ENCODE results near the gene GTF3A.

Gene GTF3A

GRCh38 chr13:27406178-27406939 lies 18.1 kb upstream of the GTF3A start:
- no peak overlapping the region for H3K9ac ChIP-seq (ENCODE audit: low read length)
- peaks cover 20% of the 10 kb centered on the region for H3K4me1 ChIP-seq (ENCODE audit: control insufficient read depth, insufficient read depth, low read length)
- no peak overlapping the region for H3K4me3 ChIP-seq (ENCODE audit: low read length)
- peaks cover 36% of the 10 kb centered on the region for H3K27me3 ChIP-seq (replicated peaks; ENCODE audit: control insufficient read depth, insufficient read depth, low read length)
- DNase-seq (ENCODE audit: low read depth) = peak; percentile 57
- peaks cover 12% of the 10 kb centered on the region for H3K9me3 ChIP-seq (ENCODE audit: control insufficient read depth, low read length)
- no peaks in the 10 kb centered on the region for H3K36me3 ChIP-seq (ENCODE audit: control insufficient read depth, insufficient read depth, low read length, severe bottlenecking)

GRCh38 chr13:27408074-27408473 lies 16.3 kb upstream of the GTF3A start:
- H3K9ac ChIP-seq (ENCODE audit: low read length) = no peak overlapping the region
- no peaks in the 10 kb centered on the region for H3K36me3 ChIP-seq (ENCODE audit: control insufficient read depth, insufficient read depth, low read length, severe bottlenecking)
- no peak for DNase-seq (ENCODE audit: low read depth)
- peaks cover 46% of the 10 kb centered on the region for H3K27me3 ChIP-seq (replicated peaks; ENCODE audit: control insufficient read depth, insufficient read depth, low read length)
- no peak overlapping the region for H3K4me3 ChIP-seq (ENCODE audit: low read length)
- peaks cover 12% of the 10 kb centered on the region for H3K4me1 ChIP-seq (ENCODE audit: control insufficient read depth, insufficient read depth, low read length)
- H3K9me3 ChIP-seq (ENCODE audit: control insufficient read depth, low read length) = peaks cover 12% of the 10 kb centered on the region

- no peaks in the 10 kb centered on the region for H3K36me3 ChIP-seq (ENCODE audit: control insufficient read depth, insufficient read depth, low read length, severe bottlenecking)
- peaks cover 52% of the 10 kb centered on the region for H3K27me3 ChIP-seq (replicated peaks; ENCODE audit: control insufficient read depth, insufficient read depth, low read length)
- H3K9ac ChIP-seq (ENCODE audit: low read length) = no peak overlapping the region
- DNase-seq (ENCODE audit: low read depth) = no peak
- no peak overlapping the region for H3K4me3 ChIP-seq (ENCODE audit: low read length)
- H3K4me1 ChIP-seq (ENCODE audit: control insufficient read depth, insufficient read depth, low read length) = peaks cover 3% of the 10 kb centered on the region
- H3K9me3 ChIP-seq (ENCODE audit: control insufficient read depth, low read length) = peaks cover 12% of the 10 kb centered on the region
Measured at GRCh38 chr13:27409013-27409412, 15.4 kb upstream of the GTF3A start.

- Histone ChIP-seq H3K27me3 (replicated peaks; ENCODE audit: control insufficient read depth, insufficient read depth, low read length) (peaks cover 69% of the 10 kb centered on the region), H3K4me1 (ENCODE audit: control insufficient read depth, insufficient read depth, low read length) (no peaks in the 10 kb centered on the region), H3K9ac (ENCODE audit: low read length) (no peak overlapping the region), H3K4me3 (ENCODE audit: low read length) (no peak overlapping the region), H3K9me3 (ENCODE audit: control insufficient read depth, low read length) (peaks cover 12% of the 10 kb centered on the region), H3K36me3 (ENCODE audit: control insufficient read depth, insufficient read depth, low read length, severe bottlenecking) (no peaks in the 10 kb centered on the region)
- DNase-seq (ENCODE audit: low read depth) = no peak
Measured at GRCh38 chr13:27411341-27411740, 13.1 kb upstream of the GTF3A start.

GRCh38 chr13:27415116-27415515 lies 9.3 kb upstream of the GTF3A start:
- H3K4me1 ChIP-seq (ENCODE audit: control insufficient read depth, insufficient read depth, low read length) = no peaks in the 10 kb centered on the region
- peaks cover 2% of the 10 kb centered on the region for H3K9me3 ChIP-seq (ENCODE audit: control insufficient read depth, low read length)
- H3K9ac ChIP-seq (ENCODE audit: low read length) = no peak overlapping the region
- DNase-seq (ENCODE audit: low read depth) = no peak
- H3K27me3 ChIP-seq (replicated peaks; ENCODE audit: control insufficient read depth, insufficient read depth, low read length) = peaks cover 45% of the 10 kb centered on the region
- no peaks in the 10 kb centered on the region for H3K36me3 ChIP-seq (ENCODE audit: control insufficient read depth, insufficient read depth, low read length, severe bottlenecking)
- H3K4me3 ChIP-seq (ENCODE audit: low read length) = no peak overlapping the region

GRCh38 chr13:27419328-27419727 lies 5.1 kb upstream of the GTF3A start:
- Histone ChIP-seq H3K36me3 (ENCODE audit: control insufficient read depth, insufficient read depth, low read length, severe bottlenecking) (no peaks in the 10 kb centered on the region), H3K9me3 (ENCODE audit: control insufficient read depth, low read length) (no peaks in the 10 kb centered on the region), H3K27me3 (replicated peaks; ENCODE audit: control insufficient read depth, insufficient read depth, low read length) (peaks cover 24% of the 10 kb centered on the region), H3K4me1 (ENCODE audit: control insufficient read depth, insufficient read depth, low read length) (peaks cover 6% of the 10 kb centered on the region), H3K9ac (ENCODE audit: low read length) (no peak overlapping the region), H3K4me3 (ENCODE audit: low read length) (no peak overlapping the region)
- no peak for DNase-seq (ENCODE audit: low read depth)

GRCh38 chr13:27421101-27421871 lies 3.1 kb upstream of the GTF3A start:
- no peak overlapping the region for H3K4me3 ChIP-seq (ENCODE audit: low read length)
- no peak overlapping the region for H3K9ac ChIP-seq (ENCODE audit: low read length)
- no peaks in the 10 kb centered on the region for H3K36me3 ChIP-seq (ENCODE audit: control insufficient read depth, insufficient read depth, low read length, severe bottlenecking)
- H3K9me3 ChIP-seq (ENCODE audit: control insufficient read depth, low read length) = no peaks in the 10 kb centered on the region
- no peak for DNase-seq (ENCODE audit: low read depth)
- H3K27me3 ChIP-seq (replicated peaks; ENCODE audit: control insufficient read depth, insufficient read depth, low read length) = peaks cover 7% of the 10 kb centered on the region
- peaks cover 22% of the 10 kb centered on the region for H3K4me1 ChIP-seq (ENCODE audit: control insufficient read depth, insufficient read depth, low read length)

- no peak overlapping the region for H3K4me3 ChIP-seq (ENCODE audit: low read length)
- H3K9ac ChIP-seq (ENCODE audit: low read length) = no peak overlapping the region
- peaks cover 10% of the 10 kb centered on the region for H3K36me3 ChIP-seq (ENCODE audit: control insufficient read depth, insufficient read depth, low read length, severe bottlenecking)
- H3K9me3 ChIP-seq (ENCODE audit: control insufficient read depth, low read length) = no peaks in the 10 kb centered on the region
- DNase-seq (ENCODE audit: low read depth) = no peak
- H3K27me3 ChIP-seq (replicated peaks; ENCODE audit: control insufficient read depth, insufficient read depth, low read length) = no peaks in the 10 kb centered on the region
- H3K4me1 ChIP-seq (ENCODE audit: control insufficient read depth, insufficient read depth, low read length) = peaks cover 38% of the 10 kb centered on the region
Measured at GRCh38 chr13:27423333-27423732, 1.1 kb upstream of the GTF3A start.

- peaks cover 30% of the 10 kb centered on the region for H3K36me3 ChIP-seq (ENCODE audit: control insufficient read depth, insufficient read depth, low read length, severe bottlenecking)
- H3K9me3 ChIP-seq (ENCODE audit: control insufficient read depth, low read length) = no peaks in the 10 kb centered on the region
- no peaks in the 10 kb centered on the region for H3K27me3 ChIP-seq (replicated peaks; ENCODE audit: control insufficient read depth, insufficient read depth, low read length)
- peak overlapping the region; percentile 89 for H3K4me3 ChIP-seq (ENCODE audit: low read length)
- H3K4me1 ChIP-seq (ENCODE audit: control insufficient read depth, insufficient read depth, low read length) = peaks cover 38% of the 10 kb centered on the region
- peak overlapping the region; percentile 95 for H3K9ac ChIP-seq (ENCODE audit: low read length)
- DNase-seq (ENCODE audit: low read depth) = peak; percentile 5
Measured at GRCh38 chr13:27425158-27425917, 919 bp downstream of the GTF3A start.

- H3K4me1 ChIP-seq (ENCODE audit: control insufficient read depth, insufficient read depth, low read length) = peaks cover 38% of the 10 kb centered on the region
- peak overlapping the region; percentile 89 for H3K4me3 ChIP-seq (ENCODE audit: low read length)
- peak; percentile 79 for DNase-seq (ENCODE audit: low read depth)
- H3K36me3 ChIP-seq (ENCODE audit: control insufficient read depth, insufficient read depth, low read length, severe bottlenecking) = peaks cover 37% of the 10 kb centered on the region
- no peaks in the 10 kb centered on the region for H3K27me3 ChIP-seq (replicated peaks; ENCODE audit: control insufficient read depth, insufficient read depth, low read length)
- H3K9ac ChIP-seq (ENCODE audit: low read length) = peak overlapping the region; percentile 95
- no peaks in the 10 kb centered on the region for H3K9me3 ChIP-seq (ENCODE audit: control insufficient read depth, low read length)
Measured at GRCh38 chr13:27425918-27426630, 1.7 kb downstream of the GTF3A start.

Measured in adipocyte (in vitro differentiated cells).